Measurements from ENCODE around the gene L3HYPDH.
"Not testable (repeated sequence)": the region's sequence is repeated elsewhere in the genome, so short reads cannot be mapped to it uniquely, and the experiment has no call there.

Gene L3HYPDH

GRCh38 chr14:59475709-59476108 is 8.5 kb downstream of the L3HYPDH start:
- DNase-seq = no peak

- DNase-seq = no peak
These were observed 10.0 kb downstream of the L3HYPDH start for GRCh38 chr14:59474172-59474571.

GRCh38 chr14:59465316-59466135 is 18.7 kb downstream of the L3HYPDH start, which contains the start of gene GPR135:
Gene GPR135, minus strand, starts transcription at chr14:59465380. Its CDS starts 154 bp downstream, at chr14:59465226.
- DNase-seq = no peak

GRCh38 chr14:59464486-59465315 is 19.5 kb downstream of the L3HYPDH start:
- DNase-seq = peak; percentile 48

GRCh38 chr14:59463787-59464485 is 20.3 kb downstream of the L3HYPDH start:
- peak; percentile 52 for DNase-seq

- no peak for DNase-seq
These were observed 22.3 kb downstream of the L3HYPDH start for GRCh38 chr14:59461891-59462290.

- DNase-seq = no peak
These were observed 23.8 kb downstream of the L3HYPDH start for GRCh38 chr14:59460378-59460777.

GRCh38 chr14:59458486-59458885 is 25.7 kb downstream of the L3HYPDH start:
- DNase-seq = no peak

GRCh38 chr14:59455411-59455810 is 28.8 kb downstream of the L3HYPDH start:
- DNase-seq = no peak

GRCh38 chr14:59454139-59454538 is 30.1 kb downstream of the L3HYPDH start:
- no peak for DNase-seq

- DNase-seq = no peak
These were observed 32.4 kb downstream of the L3HYPDH start for GRCh38 chr14:59451849-59452248.

GRCh38 chr14:59450716-59451115 is 33.5 kb downstream of the L3HYPDH start:
- no peak for DNase-seq

- not testable (repeated sequence) for DNase-seq
These were observed 35.5 kb downstream of the L3HYPDH start for GRCh38 chr14:59448673-59449072.

- DNase-seq = no peak
These were observed 44.8 kb downstream of the L3HYPDH start for GRCh38 chr14:59439256-59439965.

GRCh38 chr14:59438195-59438647 is 46.0 kb downstream of the L3HYPDH start:
- no peak for DNase-seq

GRCh38 chr14:59435987-59436386 is 48.2 kb downstream of the L3HYPDH start:
- no peak for DNase-seq

- DNase-seq = no peak
These were observed 49.1 kb downstream of the L3HYPDH start for GRCh38 chr14:59435101-59435500.

- no peak for DNase-seq
These were observed 54.4 kb downstream of the L3HYPDH start for GRCh38 chr14:59429790-59430189.

GRCh38 chr14:59428581-59429012 is 55.6 kb downstream of the L3HYPDH start:
- no peak for DNase-seq

GRCh38 chr14:59427653-59428580 is 56.3 kb downstream of the L3HYPDH start:
- DNase-seq = no peak

- DNase-seq = no peak
These were observed 58.8 kb downstream of the L3HYPDH start for GRCh38 chr14:59425322-59425935.
